NCI-H345 treated with DMSO at 0.1 percent for 48 hours (cell line): ENCODE measurements around the gene CCDC187.

ENCODE experiments used
- DNase-seq: peaks from one replicate; lab custom pipeline; 2025; ENCODE audit not compliant: unreplicated experiment; lab: John Stamatoyannopoulos, UW

Gene CCDC187

GRCh38 chr9:136339958-136340310, 36.0 kb upstream of the CCDC187 start:
- DNase-seq: no peak

GRCh38 chr9:136339173-136339957, 35.5 kb upstream of the CCDC187 start:
- DNase-seq: no peak

DNA sequence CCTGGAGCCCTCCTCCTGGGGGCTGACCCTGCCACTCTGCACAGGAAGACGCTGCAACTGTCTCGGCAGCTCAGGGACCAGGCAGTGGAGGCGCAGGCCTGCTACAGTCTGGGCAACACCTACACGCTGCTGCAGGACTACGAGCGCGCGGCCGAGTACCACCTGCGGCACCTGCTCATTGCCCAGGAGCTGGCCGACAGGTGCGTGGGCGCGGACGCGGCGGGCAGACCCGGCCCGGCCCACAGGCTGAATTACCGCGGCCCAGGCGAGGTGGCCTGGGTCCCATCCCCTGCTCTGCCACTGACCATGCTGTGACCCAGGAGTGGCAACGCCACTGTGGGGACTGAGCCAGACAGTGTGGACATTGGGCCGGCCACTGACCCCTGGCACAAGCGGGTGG, 34.6 kb upstream of the CCDC187 start:
- DNase-seq: no peak

- no peak for DNase-seq
Observed at GRCh38 chr9:136337416-136338395, 33.8 kb upstream of the CCDC187 start.

- DNase-seq: no peak
Observed at GRCh38 chr9:136336881-136337280, 33.0 kb upstream of the CCDC187 start.

GRCh38 chr9:136336156-136336870, 32.4 kb upstream of the CCDC187 start:
- no peak for DNase-seq

DNA sequence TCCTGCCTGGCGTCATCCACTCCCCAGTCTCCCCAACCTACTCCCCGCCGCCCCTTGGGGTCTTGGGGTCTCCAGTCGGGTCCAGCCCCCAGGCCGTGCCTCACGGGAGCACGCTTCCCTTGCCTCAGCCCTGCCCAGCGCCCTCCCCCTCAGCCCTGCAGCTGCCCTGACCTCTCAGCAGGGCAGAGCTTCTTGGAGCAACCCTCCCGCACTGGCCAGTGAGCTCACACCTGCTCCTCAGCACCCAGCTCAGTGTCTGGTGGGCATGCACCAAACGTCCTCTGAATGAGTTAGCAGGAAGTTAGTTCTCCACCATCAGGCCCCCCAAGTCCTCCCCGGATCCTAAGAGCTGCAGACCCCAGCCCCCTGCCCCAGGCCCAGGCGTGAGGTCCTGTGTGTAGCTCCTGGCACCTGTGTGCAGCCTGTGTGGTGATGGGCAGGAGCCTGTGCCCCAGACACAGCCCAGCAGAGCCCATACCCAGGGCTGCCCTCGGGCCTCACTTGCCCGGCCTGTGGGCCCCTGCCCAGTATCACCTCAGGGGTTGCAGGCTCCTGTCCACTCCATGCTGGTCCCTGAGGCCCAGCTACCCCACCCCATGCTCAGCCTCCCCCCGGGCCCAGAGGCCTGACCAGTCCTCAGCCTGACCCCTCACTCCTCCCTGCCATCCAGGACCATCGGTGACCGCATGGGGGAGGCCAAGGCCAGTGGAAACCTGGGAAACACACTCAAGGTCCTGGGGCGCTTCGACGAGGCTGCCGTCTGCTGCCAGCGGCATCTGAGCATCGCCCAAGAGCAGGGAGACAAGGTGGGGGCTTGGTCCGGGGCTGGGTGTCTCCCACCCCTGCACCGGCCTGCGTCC, 31.6 kb upstream of the CCDC187 start:
- no peak for DNase-seq

GRCh38 chr9:136334541-136334940, 30.6 kb upstream of the CCDC187 start:
- DNase-seq: no peak

GRCh38 chr9:136333486-136333885, 29.6 kb upstream of the CCDC187 start:
- no peak for DNase-seq

DNA sequence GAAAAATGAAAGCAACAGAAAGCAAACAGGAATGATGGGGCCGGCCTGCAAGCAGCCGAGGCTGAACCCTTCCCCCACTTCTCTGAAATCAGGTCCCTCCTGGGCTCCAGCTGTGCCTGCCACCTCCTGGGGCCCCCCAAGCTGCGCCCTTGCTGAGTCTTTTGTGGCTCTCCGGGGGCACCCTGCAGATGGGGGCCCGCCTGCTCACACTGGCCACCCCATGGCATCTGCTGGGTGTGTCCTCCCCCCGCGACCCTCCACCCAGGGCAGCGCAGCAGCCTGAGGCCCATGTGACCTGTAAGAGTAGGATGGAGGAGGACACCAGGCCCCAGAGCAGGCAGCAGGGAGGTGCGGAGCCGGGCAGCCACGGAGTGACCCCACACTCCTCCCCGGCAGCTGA, 29.2 kb upstream of the CCDC187 start:
- DNase-seq: no peak

GRCh38 chr9:136332482-136332983, 28.6 kb upstream of the CCDC187 start:
- no peak for DNase-seq

GRCh38 chr9:136331556-136332481, 27.9 kb upstream of the CCDC187 start:
- DNase-seq: no peak

DNA sequence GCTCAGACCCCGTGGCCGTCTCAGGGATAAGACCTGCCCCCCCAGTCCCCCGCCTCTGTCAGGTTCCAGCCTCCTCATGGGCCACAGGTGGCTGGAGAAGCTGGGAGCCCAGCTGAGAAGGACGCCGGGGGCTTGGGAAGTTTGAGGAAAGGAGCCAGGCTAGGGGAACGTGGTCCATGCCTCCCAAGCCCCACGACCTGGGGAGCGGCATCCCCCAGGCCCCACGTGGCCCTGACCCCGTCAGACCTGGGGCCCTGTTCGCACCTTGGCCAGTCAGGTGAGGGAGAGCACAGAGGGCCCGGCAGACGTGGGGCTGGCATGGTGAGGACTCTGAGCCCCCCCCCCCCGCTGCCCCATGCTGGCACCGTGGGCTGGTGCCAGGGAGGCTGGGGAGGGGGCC, 27.1 kb upstream of the CCDC187 start:
- no peak for DNase-seq

GRCh38 chr9:136330406-136330990, 26.6 kb upstream of the CCDC187 start:
- DNase-seq: no peak

- no peak for DNase-seq
Observed at GRCh38 chr9:136329636-136330405, 25.9 kb upstream of the CCDC187 start.

- DNase-seq: no peak
Observed at GRCh38 chr9:136329211-136329627, 25.3 kb upstream of the CCDC187 start.

DNA sequence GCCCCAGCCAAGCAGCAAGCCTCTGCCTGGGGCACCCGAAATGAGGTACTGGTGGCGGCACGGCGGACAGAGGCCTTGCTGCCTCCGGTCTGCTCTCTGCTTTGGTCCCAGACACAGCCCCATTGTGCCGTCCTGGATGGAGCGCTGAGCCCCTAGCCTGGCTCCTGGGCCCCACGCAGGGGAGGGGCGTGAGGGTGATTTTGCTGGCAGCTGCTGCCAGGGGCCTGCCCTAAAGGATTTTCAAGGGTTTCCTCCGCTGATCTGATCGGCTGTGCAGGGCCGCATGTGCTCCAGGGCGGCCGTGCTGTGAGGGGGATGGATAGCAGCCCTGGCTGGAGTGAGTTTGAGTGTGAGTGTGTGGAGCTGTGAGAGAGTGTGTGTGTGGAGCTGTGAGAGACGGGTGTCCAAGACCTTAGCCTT, 24.7 kb upstream of the CCDC187 start:
- DNase-seq: no peak

DNA sequence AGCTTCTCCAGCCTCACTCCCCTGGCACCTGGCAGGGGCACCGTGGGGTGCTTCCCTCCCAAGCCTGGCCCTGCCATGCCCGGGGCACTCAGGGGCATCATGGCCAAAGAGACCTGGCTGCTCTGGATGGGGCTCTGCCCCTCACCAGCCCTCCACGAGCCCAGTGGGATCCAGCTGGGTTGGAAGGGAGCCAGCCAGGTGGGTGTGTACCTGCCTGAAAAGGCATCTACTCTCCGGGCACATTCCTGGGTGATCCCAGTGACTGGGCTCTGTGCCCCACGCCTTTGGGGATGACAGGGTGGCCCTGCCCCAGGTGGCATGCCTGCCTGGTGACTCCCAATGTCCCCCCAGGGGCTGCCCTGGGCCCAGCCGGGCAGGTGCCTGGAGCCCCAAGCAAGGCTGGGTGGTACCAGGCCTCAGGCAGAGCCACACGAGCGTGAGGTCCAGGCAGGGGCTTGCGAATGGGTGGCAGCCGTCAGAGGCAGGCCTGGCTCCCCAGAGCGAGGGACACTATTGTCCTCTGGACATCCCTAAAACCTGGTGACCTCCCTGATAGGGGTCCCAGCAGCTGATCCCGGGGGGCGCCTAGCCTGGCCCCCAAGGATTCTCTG, 24.2 kb upstream of the CCDC187 start:
- no peak for DNase-seq
